ENCODE data around the gene KYNU. TPM values are rescaled to one million over a fixed set of nuclear protein-coding genes. Genes with fewer than 3 reads are reported as not detected.
"Not testable (repeated sequence)": the region's sequence is repeated elsewhere in the genome, so short reads cannot be mapped to it uniquely, and the experiment has no call there.

KYNU gene
- total RNA-seq, 2 donors from 2014 or later = 0.61 to 2.3 TPM

GRCh38 chr2:142948723-142949122 is 71.3 kb downstream of the KYNU start:
- DNase-seq; ATAC-seq; intact Hi-C loops (cut with DNase I, micrococcal nuclease): not testable (repeated sequence)

- DNase-seq; ATAC-seq; intact Hi-C loops (cut with DNase I, micrococcal nuclease): not testable (repeated sequence)
These were observed 72.9 kb downstream of the KYNU start for GRCh38 chr2:142950323-142950722.

- ATAC-seq = no peak
- intact Hi-C loops (cut with DNase I, micrococcal nuclease) = no loop called here
- no peak for DNase-seq
These were observed 73.9 kb downstream of the KYNU start for GRCh38 chr2:142951190-142952007.

- intact Hi-C loops (cut with DNase I, micrococcal nuclease) = no loop called here
- ATAC-seq = no peak
- no peak for DNase-seq
These were observed 74.6 kb downstream of the KYNU start for GRCh38 chr2:142952018-142952417.

DNA sequence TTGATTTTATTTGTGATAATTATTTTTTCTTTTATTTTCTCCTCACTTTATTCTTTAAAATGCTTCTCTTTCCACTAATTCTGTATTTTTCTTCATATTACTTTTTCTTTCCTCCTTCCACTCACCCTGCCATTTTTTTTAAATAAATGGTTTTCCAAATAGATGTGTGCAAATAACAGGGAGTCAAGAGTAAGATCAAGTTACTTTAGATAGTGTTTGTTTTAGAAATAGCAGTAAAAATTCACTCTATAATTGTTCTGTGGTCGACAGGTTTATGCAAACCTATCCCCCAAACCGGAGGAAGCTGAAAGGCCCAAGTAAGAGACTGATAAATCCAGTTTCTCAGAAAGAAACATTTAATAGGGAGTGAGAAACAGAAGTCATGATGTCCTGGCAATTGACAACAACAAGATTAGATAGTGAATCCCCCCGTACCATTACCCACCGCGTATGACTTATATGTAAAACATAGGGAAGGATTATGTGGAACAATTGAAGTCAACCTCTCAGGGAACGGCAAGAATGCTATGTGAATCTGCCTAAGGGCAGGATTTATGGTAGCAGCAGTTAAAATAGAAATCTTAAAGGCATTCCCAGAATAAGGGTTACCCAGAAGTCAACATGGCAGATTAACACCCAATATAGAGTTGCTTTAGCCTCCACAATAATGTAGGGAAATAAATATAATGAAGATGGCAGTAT is 75.5 kb downstream of the KYNU start:
- intact Hi-C loops (cut with DNase I, micrococcal nuclease) = no loop called here
- no peak for ATAC-seq
- no peak for DNase-seq

DNA sequence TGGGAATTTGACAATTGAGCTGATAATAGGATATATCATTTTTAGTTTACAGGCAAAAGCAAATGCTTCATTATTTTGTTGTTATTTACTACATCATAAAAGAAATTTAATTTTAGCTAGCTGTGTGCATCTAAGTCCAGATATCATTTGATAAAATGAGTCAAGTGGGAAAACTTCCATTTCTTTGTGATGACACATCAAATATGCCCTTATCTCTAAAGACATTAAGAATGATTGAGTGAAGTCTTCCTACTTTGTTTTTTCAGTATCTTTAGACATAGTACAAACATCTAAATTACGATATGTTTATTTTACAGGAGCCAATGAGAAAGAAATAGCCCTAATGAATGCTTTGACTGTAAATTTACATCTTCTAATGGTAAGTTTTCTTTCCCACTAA is 77.0 kb downstream of the KYNU start:
- intact Hi-C loops (cut with DNase I, micrococcal nuclease) = no loop called here
- ATAC-seq = no peak
- DNase-seq = no peak

DNA sequence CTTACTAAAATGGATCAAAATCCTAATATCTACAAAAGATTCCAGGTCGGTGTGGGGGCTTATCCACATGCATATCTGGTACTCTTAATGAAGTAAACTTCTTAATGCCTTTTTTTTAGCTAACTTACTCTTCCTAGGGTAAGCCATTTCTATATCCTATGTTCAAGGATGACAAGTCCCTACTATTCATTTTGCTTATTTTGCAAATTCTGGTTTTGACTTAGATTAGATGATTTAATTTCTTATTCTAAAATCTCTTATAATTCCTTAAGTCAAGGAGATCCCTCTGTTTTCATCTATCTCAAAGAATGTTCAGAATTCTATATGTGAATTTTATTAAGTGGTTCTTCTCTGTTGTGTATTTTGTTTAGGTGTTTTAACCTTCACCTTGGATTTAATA is 79.7 kb downstream of the KYNU start:
- intact Hi-C loops (cut with DNase I, micrococcal nuclease) = no loop called here
- no peak for DNase-seq
- ATAC-seq = no peak

DNA sequence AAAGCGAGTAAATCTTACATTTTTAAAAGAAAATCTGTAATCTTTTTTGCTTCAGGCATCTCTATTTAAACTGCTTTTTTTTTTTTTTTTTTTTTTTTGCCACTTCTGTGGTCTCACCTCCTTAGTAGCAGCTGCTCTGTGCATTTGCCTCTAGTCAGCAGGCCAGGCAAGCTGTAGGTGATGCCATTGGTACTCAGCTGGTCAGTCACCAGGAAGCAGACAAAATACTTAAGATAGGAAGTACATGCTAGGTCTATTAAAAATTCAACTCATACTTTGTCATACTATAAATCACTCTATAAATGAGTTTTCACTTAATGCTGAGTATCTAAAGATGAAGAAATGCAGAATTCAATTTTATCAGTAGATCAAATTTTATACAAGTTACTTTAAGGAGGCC is 83.7 kb downstream of the KYNU start:
- intact Hi-C loops (cut with DNase I, micrococcal nuclease) = no loop called here
- DNase-seq = no peak
- no peak for ATAC-seq

- intact Hi-C loops (cut with DNase I, micrococcal nuclease) = no loop called here
- ATAC-seq (no peak), DNase-seq (no peak)
These were observed 88.0 kb downstream of the KYNU start for GRCh38 chr2:142965443-142965842.

DNA sequence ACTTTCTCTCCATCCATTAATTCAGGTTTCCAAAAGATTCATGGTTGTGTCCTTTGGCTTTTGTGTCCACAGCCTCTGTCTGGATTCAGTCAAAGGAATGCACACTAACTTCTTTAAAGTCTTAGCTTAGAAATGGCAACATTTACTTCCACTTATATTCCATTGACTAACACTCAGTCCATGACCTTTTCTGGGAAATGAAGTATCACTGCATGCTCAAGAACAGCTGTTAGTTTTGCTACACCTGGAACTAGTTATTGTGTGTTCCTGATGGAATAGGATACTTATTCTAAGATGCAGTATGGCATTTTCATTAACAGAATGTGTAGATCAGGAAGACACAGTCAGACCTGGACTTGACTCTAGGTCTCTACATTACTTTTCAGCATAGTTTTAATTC is 88.8 kb downstream of the KYNU start:
- intact Hi-C loops (cut with DNase I, micrococcal nuclease) = no loop called here
- DNase-seq (no peak), ATAC-seq (no peak)

DNA sequence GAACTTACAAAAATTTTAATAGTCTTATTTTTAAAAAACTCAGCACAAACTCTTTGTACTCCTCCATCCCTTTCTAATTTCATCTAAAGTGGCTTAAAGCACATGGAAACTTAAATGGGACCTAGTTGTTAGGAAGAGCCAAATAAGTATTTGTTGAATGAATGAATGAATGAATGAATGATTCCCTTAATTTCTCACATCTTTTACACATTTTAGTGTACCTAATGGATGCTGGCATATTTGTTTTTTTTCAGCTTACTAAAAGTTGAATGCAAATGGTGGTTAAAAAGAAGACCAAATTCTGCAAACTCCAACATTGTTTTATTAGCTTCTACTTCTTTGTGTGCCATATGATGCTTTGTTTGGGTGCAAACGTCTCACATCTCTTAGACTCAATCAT is 89.6 kb downstream of the KYNU start:
- intact Hi-C loops (cut with DNase I, micrococcal nuclease) = no loop called here
- ATAC-seq (no peak), DNase-seq (no peak)

DNA sequence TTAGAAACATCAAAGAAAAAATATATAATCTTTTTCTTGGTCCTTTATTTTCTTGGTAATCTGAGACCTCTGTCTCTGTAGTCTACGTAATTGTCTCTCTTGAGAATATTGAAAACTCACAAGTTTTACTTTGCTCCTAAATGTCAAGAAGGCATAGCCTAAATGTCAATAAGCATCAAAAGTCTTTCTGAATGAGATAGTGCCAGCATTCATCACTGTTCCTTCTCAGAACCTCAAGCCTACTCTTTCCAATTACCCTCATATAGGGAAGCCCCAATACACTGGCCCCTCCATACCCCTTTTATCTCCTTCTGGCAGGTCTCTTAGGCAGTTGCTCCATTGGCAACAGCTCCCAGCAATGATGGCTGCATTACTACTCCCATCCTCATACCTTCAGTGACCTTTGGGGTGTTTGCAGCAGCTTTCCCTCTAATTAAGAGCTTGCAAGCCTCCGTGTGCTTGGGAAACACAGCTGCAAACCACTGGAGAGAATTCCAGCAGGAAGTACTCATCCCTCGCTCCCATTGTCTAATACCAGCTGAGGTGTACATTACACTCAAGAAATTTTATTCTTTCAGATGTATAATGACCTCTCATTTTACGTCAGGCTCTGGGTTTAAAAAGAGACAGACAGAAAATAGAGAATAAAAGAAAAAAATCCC is 95.8 kb downstream of the KYNU start:
- intact Hi-C loops (cut with DNase I, micrococcal nuclease) = no loop called here
- DNase-seq = no peak
- no peak for ATAC-seq

DNA sequence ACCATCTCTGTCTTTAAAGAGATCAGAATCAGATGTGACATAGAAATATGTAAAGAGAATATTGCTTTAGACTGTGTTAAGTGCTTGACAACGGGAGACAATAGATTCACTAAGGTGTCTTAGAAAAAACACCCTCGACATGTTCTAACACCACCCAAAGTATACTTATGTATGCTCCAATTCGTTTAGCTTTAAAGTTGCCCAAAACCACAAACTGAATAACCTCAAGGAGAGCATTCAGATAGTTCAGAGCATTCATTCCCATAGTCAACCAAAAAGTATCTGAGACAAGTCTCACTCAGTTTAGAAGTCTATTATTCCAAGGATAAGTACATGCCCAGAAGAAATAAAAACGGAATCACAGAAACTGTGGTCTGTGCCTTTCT is 96.4 kb downstream of the KYNU start:
- DNase-seq (no peak), ATAC-seq (no peak)
- intact Hi-C loops (cut with DNase I, micrococcal nuclease) = no loop called here

GRCh38 chr2:142974288-142975024 is 97.0 kb downstream of the KYNU start:
- intact Hi-C loops (cut with DNase I, micrococcal nuclease) = no loop called here
- DNase-seq = no peak
- ATAC-seq = no peak

DNA sequence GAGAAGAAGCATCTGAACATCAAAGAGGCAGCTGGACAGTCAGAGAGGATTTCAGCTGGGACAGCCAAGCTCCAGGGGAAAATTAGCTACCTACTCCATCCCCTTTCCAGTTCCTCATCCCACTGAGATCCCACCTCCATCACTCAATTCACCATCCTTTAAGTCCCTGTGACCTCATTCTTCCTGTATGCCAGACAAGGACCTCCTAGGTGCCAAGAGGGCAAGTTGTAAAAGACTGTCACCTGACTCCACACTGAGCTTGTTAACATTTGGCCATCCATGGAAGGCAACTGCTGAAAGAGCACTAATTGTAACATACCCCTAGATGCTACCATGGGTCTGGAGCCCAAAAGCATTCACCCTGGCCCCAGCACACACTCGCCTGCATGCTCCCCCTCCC is 97.8 kb downstream of the KYNU start:
- ATAC-seq = no peak
- no peak for DNase-seq
- intact Hi-C loops (cut with DNase I, micrococcal nuclease) = no loop called here

DNA sequence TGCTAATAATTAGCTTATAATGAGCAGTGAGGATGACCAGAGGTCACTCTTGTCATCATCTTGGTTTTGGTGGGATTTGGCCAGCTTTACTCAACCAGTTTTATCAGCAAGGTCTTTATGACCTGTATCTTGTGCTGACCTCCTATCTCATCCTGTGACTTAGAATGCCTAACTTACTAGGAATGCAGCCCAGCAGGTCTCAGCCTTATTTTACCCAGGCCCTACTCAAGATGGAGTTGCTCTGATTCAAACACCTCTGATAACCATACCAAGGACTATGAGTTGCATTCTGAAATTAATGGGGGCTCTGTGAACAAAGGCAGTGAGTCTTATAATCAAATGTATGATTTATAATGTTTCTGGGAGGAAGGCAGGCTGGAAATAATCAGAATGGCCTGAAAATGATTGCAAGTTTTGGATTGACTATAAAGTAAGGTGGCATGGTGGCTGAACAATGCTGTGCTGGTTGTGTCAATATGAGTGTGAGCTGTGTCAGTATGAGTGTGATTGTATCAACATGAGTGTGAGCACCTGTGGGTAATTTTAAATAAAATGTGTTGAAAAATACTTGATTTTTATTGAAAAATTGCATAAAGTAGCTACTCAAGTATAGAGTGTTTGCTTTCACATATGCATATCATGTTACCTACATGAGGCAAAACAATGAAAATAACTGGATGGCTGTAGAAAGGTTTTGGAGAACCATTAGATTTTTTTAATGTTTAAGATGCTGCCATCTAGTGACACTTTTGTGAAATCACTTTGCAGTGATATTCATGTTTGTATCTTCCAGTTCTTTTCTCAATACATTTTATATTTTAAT is 103.0 kb downstream of the KYNU start:
- intact Hi-C loops (cut with DNase I, micrococcal nuclease) = no loop called here

DNA sequence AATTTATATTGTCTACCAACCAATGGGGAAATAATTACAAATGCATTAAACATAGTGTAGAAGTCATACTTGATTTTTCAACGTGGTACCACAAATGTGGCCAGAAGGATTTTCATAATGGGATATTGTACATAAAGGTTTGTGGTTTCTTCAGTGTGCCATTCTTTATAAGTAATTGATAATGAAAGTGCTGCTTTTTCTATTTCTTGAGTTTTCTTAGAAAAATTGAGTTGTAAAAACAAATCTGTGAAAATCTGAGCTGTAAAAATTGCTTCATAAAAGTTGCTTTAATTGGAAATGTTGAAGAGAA is 103.6 kb downstream of the KYNU start:
- intact Hi-C loops (cut with DNase I, micrococcal nuclease) = no loop called here
- ATAC-seq = no peak
- DNase-seq = no peak

More for the DNA sequence above, 103.0 kb downstream of the KYNU start:
- DNase-seq (no peak), ATAC-seq (no peak)

GRCh38 chr2:142981756-142982155 is 104.3 kb downstream of the KYNU start:
- intact Hi-C loops (cut with DNase I, micrococcal nuclease) = no loop called here
- ATAC-seq = no peak
- no peak for DNase-seq

DNA sequence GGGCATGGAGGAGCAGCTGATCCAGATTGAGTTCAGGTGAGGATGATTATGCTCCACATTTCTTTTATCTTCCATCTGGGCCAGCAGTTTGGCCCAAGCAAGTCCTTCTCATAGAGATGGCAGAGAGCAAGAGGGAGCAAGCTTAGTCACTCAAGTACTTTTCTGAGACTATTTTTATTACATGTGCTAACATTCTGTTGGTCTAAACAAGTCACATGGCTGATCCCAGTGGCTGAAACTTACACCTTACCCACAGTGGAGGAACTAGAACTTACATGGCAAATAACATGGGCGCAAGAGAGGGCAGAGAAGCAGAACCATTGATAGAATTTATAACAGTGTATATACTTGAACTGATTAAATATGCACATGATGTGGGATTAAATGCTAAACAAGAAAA is 105.7 kb downstream of the KYNU start:
- intact Hi-C loops (cut with DNase I, micrococcal nuclease) = no loop called here
- ATAC-seq (no peak), DNase-seq (no peak)

Measured in left colon (tissue), 2 donors.